HG02798 (cell line): ENCODE data around the gene FNDC8.
"Not testable (repeated sequence)": the region's sequence is repeated elsewhere in the genome, so short reads cannot be mapped to it uniquely, and the experiment has no call there.

ENCODE experiments used
- ATAC-seq: cut with Tn5 transposase; IDR thresholded peaks from one replicate; pipeline ENCODE4 v1.9.1; 2021; ENCODE audit warnings: mild to moderate bottlenecking; ENCODE audit not compliant: unreplicated experiment, poor library complexity

Gene FNDC8

DNA sequence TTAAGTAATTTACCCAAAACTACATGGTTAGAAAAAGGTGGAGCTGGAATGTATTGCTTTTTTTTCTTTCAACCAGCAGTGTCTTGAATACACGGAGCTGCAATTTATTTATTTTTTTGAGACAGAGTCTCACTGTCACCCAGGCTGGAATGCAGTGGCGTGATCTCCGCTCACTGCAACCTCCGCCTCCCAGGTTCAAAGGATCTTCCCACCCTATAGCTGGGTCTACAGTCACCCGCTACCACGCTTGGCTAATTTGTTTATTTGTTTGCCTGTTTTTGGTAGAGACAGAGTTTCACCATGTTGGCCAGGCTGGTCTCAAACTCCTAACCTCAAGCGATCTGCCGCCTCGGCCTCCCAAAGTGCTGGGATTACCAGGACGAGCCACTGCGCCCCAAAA, 30.7 kb upstream of the FNDC8 start:
- ATAC-seq = not testable (repeated sequence)

DNA sequence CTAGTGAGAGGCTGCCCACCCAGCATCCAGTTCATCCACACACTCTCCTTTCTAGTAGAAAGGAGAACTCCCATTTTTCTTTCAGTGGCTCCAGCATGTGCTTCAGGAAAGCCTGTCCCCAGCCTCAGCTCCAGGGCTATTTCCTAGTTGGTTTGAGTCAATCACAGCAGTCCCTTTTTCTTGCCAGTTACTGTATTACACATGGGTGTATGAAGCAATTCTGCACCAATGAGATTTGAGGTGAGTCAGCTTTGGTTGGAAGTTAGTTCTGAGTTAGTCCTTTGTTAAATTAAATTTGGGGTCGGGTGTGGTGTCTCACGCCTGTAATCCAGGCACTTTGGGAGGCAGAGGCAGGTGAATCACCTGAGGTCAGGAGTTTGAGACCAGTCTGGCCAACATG, 26.5 kb upstream of the FNDC8 start:
- no peak for ATAC-seq

DNA sequence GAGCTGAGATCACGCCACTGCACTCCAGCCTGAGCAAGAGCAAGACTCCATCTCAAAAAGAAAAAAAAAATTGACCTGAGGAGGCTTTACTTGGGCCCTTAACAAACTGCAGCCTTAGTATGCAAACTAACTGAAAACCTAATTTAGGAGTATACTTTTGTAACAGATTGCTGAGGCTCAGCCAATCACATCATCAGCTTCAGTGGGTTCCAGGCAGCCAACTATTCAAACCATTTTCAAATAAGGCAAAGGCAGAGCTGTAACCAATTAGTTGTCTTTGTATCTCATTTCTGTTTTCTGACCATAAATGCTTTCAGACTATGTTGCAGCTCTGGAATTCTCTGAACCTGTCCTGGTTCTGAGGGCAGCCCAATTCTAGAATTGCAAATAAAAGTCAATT, 25.7 kb upstream of the FNDC8 start:
- no peak for ATAC-seq

DNA sequence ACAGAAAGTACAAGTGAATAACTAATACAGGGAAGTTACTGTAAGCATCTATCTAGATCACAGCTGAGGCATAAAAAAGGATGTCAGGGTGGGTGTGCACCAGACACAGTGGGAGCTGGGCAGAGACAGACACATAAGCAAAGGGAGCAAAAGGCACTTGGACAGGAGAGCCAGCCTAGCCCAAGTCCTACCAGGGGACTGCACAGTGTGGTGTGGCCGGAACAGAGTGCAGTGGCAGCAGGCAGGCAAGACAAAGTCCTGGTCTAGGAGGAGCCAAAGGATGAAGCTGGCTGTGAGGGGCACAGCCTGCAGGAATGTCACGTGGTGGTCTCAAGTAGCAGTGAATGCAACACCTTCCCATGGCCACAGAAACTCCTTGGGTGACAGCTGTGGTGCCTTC, 23.6 kb upstream of the FNDC8 start:
- ATAC-seq = no peak

DNA sequence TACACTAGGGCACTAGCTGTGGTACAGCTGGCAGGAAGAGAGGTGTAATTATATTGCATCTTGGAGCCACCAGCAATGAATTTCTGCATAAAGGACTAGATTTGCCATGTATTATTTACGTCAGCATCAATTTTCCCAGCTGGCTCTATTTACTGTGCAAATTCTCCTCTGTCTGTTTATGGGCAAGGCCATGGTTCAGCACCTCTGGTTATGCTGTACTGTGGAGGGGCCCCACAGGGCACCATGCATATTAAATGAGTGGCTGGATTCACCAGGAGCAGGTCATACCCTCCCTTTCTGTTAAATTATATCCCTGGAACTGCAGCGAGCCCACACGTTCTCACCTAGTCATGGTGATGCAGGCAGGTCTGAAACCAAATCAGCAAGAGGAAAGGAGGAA, 21.5 kb upstream of the FNDC8 start:
- no peak for ATAC-seq

DNA sequence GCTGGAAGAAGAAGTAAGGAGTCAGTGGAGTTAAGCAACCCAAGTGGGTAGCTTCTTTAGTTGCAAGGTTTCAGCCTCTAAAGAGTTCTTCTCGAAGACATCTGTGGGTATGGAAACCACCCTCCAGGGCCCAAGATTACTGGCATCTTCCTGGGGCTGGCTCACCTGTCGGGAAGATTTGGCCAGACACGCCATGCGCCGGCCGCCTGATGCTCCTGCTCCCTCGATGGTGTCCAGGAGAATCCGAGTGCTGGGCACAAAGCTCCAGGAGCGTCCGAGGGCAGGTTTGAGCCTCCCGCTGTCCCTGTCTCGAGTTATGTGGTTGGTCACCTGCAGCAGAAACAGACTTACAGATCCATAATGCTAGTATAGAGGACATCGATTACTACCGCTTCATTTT, 20.4 kb upstream of the FNDC8 start:
- no peak for ATAC-seq

DNA sequence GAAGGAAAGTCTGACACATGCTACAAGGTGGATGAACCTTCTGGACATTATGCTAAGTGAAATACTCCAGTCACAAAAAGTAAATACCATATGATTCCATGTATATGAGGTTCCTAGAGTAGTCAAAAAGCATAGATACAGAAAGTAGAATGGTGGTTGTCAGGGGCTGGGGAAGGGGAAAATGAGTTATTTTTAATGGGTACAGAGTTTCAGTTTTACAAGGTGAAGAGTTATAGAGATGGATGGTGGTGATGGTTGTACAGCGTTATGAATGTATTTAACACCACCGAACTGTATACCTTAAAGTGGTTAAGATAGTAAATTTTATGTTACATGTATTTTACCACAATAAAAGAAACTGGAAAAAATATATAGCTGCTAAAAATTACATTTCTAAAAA, 19.7 kb upstream of the FNDC8 start:
- ATAC-seq = no peak

DNA sequence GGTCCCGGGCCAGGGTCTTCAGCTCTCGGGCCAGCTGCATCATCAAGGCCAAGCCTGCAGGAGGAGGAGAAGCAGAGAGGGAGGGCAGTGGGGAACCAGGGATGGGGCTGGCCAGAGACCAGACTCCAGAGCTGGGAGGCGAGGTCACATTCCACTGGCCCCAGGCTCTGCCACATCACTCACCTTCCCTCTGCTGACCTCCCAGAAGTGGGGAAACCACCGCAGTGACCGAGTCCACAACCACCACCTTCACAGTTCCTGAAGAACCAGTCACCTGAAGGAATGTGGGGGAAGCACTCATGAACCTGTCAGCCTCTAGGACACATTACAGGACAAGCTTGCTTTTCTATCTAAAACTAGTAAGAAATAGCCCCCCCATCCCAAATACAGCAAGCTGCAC, 18.1 kb upstream of the FNDC8 start:
- no peak for ATAC-seq

DNA sequence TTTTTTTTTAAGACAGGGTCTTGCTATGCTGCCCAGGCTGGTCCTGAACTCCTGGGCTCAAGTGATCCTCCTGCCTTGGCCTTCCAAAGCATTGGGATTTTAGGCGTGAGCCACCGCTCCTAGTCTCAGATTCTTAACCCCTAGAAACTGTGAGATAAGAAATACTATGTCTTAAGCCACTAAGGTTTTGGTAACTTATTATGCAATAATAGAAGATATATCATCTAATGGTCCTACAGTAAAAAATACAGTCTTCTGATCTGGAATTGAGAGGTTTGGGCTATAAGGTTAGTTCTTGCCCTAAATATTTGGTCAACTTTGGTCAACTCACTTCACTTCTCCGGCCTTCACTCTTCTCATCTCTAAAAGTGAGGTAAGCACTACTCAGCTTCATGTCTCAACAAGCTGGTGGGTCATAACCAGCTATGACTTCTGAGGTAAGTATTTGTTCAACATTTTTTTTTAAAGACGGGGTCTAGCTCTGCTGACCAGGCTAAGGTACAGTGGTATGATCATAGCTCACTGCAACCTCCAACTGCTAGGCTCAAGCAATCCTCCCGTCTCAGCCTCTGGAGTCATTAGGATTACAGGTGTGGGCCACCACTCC, 16.5 kb upstream of the FNDC8 start:
- no peak for ATAC-seq

DNA sequence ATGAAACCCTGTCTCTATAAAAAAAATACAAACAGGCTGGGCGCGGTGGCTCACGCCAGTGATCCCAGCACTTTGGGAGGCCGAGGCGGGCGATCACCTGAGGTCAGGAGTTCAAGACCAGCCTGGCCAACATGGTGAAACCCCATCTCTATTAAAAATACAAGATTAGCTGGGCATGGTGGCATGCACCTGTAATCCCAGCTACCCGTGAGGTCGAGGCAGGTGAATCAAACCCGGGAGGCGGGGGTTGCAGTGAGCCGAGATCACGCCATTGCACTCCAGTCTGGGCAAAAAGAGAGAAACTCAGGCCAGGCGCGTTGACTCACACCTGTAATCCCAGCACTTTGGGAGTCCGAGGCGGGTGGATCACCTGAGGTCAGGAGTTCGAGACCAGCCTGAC, 10.6 kb upstream of the FNDC8 start:
- not testable (repeated sequence) for ATAC-seq

DNA sequence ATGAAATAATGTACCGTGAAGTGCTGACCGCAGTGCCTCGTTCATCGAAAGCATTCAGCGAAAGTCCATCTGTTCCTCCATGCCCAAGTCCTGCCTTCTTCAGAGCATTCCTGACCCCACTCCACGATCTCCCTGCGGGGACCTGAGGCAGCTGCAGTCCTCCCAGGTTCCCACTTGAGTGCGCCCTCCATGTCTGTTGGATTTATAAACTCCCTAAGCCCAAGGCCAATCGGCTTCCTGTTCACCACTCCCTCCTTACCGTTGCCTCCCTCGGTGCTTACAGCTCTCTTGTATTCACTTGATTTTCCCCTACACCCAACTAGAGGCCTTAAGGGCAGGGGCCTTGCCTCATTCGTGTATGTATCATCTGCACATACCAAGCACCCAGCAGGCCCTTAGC, 4.6 kb upstream of the FNDC8 start:
- no peak for ATAC-seq

DNA sequence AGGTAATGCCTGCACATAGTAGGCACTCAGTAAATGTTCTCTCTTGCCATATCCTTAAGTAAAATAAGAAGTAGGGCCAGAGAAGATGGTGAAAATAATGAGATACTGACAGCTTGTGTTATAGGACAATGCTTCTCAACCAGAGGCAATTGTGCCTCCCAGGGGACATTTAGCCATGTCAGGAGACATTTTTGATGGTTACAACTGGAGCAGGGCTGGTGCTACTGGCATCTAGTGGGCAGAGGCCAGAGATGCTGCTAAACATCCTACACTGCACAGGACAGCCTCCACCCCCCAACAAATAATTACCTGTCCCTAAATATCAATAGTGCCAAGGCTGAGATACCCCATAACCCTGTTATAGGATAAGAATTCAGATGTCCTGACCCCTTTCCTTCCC, 3.4 kb upstream of the FNDC8 start:
- no peak for ATAC-seq

DNA sequence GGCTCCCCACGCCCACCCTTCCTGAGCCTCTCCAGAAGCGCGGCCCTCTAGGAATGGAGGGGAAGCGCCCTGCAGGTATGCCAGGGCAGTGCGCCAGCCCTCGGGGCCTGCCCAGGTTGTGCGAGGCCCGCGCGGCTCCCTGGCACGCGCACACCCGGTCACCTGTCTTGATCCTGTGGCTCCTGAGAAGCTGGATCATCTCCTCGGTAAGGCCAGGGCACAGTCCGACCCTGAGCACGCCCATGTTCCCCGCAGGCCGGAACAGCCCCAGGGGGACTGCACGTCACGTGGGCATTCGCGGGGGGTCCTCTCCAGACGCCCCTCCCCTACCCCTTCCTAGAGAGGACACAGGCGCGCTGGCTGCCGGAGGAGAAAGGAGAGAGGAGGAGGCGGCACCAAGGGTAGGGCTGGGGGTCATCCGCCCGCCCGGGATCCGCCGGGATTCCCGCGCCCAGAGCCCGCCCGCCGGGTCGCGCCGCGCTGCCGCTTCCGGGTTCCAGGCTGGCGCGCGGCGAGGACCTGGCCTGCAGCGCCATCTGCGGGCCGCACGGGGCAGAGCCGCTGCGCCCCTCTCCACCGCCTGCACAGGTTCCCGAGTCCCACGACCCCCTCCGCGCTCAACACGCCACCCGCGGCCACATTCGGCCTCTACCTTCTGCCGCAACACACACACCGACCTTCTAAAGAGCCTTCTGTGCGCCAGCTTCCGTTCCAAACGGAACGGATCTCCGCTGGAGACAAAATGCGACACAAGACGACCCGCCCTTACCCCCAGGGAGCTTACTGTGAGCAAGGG, 1.8 kb upstream of the FNDC8 start, which contains the start of gene RAD51D:
RAD51D (minus strand) TSS at position 491 of the 796 bp plus-strand sequence; CDS start at position 244, 247 bp downstream.
- peak; percentile 86 for ATAC-seq

DNA sequence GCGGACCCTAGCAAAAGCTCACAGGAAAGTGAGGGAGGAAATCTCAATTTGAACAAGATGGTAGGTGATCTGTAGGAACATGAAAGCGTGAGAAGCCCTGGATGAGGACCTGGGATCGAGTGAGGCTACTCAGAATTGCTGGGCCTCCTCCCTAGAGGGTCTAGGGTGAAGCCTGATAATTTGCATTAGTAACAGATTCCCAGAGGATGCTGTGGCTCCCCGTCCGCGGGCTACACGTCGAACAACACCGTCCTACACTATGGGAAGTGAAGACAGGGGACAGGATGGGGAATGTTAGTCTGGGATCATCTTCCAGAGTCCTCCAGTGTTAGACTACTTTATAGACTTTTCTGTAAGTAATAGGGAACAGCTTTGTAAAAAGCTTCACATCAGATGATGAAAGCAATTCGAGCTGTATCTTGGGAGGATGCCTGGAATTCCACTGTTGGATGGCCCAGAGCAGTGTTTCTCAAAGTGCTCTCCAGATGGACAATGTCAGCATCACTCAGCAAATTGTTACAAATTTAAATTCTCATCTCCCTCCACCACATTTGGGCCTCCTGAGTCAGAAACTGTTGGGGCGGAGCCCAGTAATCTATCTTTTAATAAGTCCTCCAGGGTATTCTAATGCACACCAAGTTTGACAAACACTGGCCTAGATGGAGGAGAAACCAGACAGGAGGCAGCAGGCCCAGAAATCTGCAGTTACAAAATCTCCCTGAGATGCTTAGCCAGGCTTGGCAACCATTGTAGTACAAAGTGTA, 6.5 kb downstream of the FNDC8 start:
- ATAC-seq = no peak

DNA sequence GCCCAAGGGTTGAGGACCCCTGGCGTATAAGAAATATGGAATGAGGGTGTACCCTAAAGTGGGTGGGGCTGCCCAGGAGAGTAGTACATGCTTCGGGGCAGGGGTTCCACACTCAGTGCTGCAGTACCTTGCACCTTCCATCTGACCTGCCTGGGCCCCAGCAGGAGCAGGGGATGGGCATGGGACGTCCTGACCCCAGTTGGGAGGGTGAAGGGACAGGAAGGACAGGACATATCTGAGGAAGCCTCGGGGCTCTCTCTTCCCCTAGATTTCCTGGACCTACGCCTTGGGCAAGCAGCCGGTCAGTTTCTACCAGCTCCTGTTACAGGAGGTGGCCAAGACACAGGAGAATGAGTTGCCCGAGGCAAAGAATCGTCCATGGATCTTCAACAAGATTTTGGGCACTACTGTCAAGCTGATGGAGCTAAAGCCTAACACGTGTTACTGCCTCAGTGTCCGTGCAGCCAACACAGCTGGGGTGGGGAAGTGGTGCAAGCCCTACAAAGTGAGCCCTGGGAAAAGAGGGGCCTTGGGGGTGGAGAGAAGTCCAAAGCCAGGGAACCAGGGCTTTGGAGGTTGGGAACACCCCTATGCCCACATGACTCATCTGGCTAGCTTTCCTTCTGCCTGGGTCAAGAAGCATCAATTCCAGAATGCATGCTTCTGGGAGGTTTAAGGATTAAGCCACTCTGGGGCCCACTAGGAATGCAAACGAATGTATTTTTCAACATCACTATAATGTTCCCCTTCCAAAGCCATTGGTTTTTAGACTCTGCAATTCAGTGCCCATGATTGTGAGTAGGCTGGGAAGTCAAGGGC, 7.9 kb downstream of the FNDC8 start:
- ATAC-seq = no peak

DNA sequence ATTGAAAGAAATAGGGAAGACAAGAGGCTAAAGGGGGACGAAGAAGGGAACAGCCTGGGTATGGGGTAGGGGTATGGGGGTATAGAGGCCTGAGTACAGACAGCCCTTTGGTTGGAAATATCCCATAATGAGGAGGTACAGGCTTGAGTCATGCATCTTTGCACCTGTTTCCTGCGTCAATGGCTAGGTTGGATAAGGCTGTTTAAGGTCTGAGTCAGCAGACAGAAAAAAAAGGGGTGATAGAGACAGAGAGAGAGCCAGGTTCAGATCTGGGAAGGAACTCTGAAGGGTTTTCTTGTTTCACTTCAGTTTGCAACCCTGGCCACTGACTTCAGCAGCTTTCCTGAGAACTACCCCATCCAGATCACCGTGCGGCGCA, 8.5 kb downstream of the FNDC8 start:
- ATAC-seq = no peak

DNA sequence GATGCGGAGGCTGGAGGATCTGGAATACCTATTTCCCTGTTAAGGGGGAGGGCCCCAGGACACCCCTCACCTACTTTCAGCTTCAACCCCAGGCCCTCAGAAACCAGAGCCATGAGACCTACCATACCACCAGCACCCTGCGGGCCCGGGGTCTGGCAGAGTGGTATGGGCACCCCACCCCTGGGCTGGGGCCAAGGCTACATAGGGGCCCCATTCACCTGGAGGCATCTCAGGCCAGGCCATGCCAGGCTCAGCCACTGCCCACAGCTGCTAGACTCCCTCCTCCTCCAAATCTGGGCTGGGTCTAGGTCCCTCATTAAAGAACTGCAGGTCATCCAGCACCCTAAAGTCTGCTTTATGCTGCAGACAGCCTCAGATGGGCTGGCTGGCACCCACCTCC, 9.0 kb downstream of the FNDC8 start:
- ATAC-seq = no peak

DNA sequence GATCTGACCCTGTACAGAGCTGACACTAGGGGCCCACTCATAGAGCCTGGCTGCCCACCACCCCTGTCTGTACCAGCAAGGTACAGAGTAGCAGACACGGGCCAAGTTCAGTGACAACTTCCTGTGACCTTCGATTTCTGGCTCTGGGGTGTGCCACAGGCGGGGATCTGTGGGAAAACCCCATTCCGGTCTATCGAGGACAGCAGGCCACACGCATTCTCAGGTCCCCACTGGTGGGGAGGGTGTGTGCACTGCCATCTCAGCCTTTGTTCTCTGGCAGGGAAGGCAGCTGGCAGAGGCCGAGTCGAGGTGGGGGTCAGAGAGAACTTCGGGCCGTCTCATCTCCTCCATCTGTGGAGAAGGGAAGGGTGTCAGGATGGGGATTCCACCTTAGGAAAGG, 10.7 kb downstream of the FNDC8 start:
- ATAC-seq = no peak

DNA sequence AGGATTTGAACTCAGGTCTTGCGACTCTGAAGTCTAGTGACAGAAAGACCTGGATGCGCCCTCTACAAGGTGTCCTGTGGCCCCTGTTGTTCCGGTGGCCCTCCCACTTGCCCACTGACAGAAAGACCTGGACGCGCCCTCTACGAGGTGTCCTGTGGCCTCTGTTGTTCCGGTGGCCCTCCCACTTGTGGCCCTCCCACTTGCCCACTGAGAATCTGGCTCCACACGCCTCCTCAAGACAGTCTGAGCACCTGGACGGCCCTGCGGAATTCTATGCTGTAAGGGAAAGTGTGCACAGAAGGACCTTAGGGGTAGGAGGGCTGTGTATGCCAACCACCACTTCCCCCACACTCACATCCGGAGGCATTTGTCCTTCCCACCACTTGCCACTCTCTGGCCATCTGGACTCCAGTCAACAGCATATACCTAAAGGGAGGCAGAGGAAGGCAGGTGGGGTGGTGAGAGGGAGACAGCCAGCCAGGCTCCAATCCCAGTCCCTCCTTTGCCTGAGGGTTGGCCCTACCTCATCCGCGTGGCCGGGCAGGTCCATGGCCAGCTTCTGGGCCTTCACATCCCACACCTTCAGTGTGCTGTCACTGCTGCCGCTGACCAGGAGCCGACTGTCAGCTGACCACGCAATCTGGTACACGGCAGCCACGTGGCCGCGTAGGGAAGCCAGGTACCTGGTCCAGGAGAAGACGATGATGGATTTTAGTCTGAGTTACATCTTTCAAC, 11.6 kb downstream of the FNDC8 start:
- ATAC-seq = no peak

DNA sequence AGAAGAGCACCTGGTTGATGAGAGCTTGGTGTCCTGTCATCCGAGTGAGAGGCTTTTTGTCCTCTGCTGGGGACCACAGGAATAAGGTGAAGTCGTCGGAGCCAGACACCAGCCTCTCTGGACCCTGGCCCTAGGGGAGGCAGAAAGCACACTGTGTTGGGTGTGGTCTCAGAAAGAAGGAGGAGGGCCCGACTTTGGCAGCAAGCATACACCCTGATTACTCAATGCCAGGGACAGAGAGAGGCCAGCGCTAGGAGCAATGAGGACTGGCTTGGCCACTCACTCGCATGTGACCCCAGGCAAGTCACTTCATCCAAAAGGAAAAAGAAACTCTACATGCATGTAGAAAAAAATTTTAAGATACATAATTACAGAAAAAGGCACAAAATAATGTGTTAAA, 13.9 kb downstream of the FNDC8 start:
- ATAC-seq = no peak
